Bronchial epithelial cell (primary cell): Measurements from ENCODE around the gene PAOX. TPM values are rescaled to one million over a fixed set of nuclear protein-coding genes. Genes with fewer than 3 reads are reported as not detected.
"Not testable (repeated sequence)": the region's sequence is repeated elsewhere in the genome, so short reads cannot be mapped to it uniquely, and the experiment has no call there.

Source experiments
- DNase-seq: peaks from one replicate; pipeline ENCODE4 v3.0.0-alpha.2; 2010; ENCODE audit warnings: low read depth
- FAIRE-seq: peaks from 2 replicates; lab custom pipeline; 2011; peaks lifted over from hg19 to GRCh38; lab: Jason Lieb, UNC
- H3K27me3 ChIP-seq: 2 replicates; pipeline ENCODE4 v1.5.1; 2011; ENCODE audit warnings: low read length; ENCODE audit not compliant: control insufficient read depth, insufficient read depth
- H3K36me3 ChIP-seq: 2 replicates; pipeline ENCODE4 v1.5.1; 2011; ENCODE audit warnings: low read length; ENCODE audit not compliant: control insufficient read depth, insufficient read depth
- H3K4me3 ChIP-seq: 2 replicates; pipeline ENCODE4 v1.5.1; 2011; ENCODE audit warnings: mild to moderate bottlenecking, low read depth, low read length, control low read depth
- CTCF ChIP-seq: IDR thresholded peaks from 2 replicates; pipeline ENCODE4 v1.5.1; 2011; ENCODE audit warnings: mild to moderate bottlenecking, moderate library complexity, low read length, control low read depth, inconsistent platforms; ENCODE audit not compliant: insufficient read depth, severe bottlenecking
- total RNA-seq: library from RNA; depleted of rRNA; stranded (reverse); fragments of >200 nt; gene quantifications from 2 replicates; pipeline ENCODE4 v1.2.1, GENCODE V29; 2014

PAOX gene
- total RNA-seq, 1 donor from 2014 or later = 5.0 TPM

GRCh38 chr10:133431888-133432613 is 53.0 kb downstream of the PAOX start:
- not testable (repeated sequence) for H3K4me3 ChIP-seq, H3K36me3 ChIP-seq, H3K27me3 ChIP-seq, DNase-seq
- FAIRE-seq = peak; percentile 98

- FAIRE-seq, H3K27me3 ChIP-seq, H3K36me3 ChIP-seq, H3K4me3 ChIP-seq, DNase-seq: not testable (repeated sequence)
Observed at GRCh38 chr10:133432789-133433188, 53.7 kb downstream of the PAOX start.

- no peaks in the 10 kb centered on the region for H3K27me3 ChIP-seq
- no peak overlapping the region for H3K4me3 ChIP-seq
- DNase-seq = peak; percentile 15
- H3K36me3 ChIP-seq = no peaks in the 10 kb centered on the region
- peak; percentile 26 for TF ChIP-seq CTCF
- no peak for FAIRE-seq
Observed at GRCh38 chr10:133438711-133439273, 59.7 kb downstream of the PAOX start.

- FAIRE-seq = no peak
- Histone ChIP-seq H3K27me3 (no peaks in the 10 kb centered on the region), H3K36me3 (no peaks in the 10 kb centered on the region), H3K4me3 (no peak overlapping the region)
- no peak for TF ChIP-seq CTCF
- no peak for DNase-seq
Observed at GRCh38 chr10:133439517-133440461, 60.7 kb downstream of the PAOX start.

- no peak overlapping the region for H3K4me3 ChIP-seq
- no peak for TF ChIP-seq CTCF
- DNase-seq (no peak), FAIRE-seq (no peak)
- H3K36me3 ChIP-seq = no peaks in the 10 kb centered on the region
- no peaks in the 10 kb centered on the region for H3K27me3 ChIP-seq
Observed at GRCh38 chr10:133440633-133441285, 61.7 kb downstream of the PAOX start.

Other genes starting within 250 kb of the PAOX start
- gene KNDC1, start 219.0 kb upstream of the PAOX start, total RNA-seq = under 0.01 TPM in 2 replicates
- not detected in 2 replicates for gene UTF1, start 149.0 kb upstream of the PAOX start, total RNA-seq
- gene VENTX, start 141.4 kb upstream of the PAOX start, total RNA-seq = not detected in 2 replicates
- 34.2 and 41.6 TPM in 2 replicates for gene ADAM8, start 102.4 kb upstream of the PAOX start, total RNA-seq
- 42.4 and 43.3 TPM in 2 replicates for gene TUBGCP2, start 70.4 kb upstream of the PAOX start, total RNA-seq
- gene ZNF511, start 70.3 kb upstream of the PAOX start, total RNA-seq = 16.4 and 23.2 TPM in 2 replicates
- not detected in 2 replicates for gene CALY, start 42.4 kb upstream of the PAOX start, total RNA-seq
- gene PRAP1, start 31.9 kb upstream of the PAOX start, total RNA-seq = not detected in 2 replicates
- gene FUOM, start 21.2 kb upstream of the PAOX start, total RNA-seq = 16.8 and 23.2 TPM in 2 replicates
- 44.8 and 49.0 TPM in 2 replicates for gene ECHS1, start 5.9 kb upstream of the PAOX start, total RNA-seq
- 20.5 and 32.6 TPM in 2 replicates for gene MTG1, start 14.9 kb downstream of the PAOX start, total RNA-seq
- not detected in 2 replicates for gene SPRN, start 45.4 kb downstream of the PAOX start, total RNA-seq
- 1.0 and 1.1 TPM in 2 replicates for gene SCART1, start 74.7 kb downstream of the PAOX start, total RNA-seq
- gene CYP2E1, start 148.1 kb downstream of the PAOX start, total RNA-seq = under 0.01 and 0.26 TPM in 2 replicates
- gene SYCE1, start 186.3 kb downstream of the PAOX start, total RNA-seq = not detected in 2 replicates
- not detected in 2 replicates for gene FRG2B, start 247.5 kb downstream of the PAOX start, total RNA-seq